Peyer's patch (tissue), 4 donors: ENCODE data around the gene TBL1X.

Experiments
- POLR2A ChIP-seq, 2 donors: fragments of 450-650 bp; IDR thresholded peaks; one replicate each; pipeline ENCODE4 v1.5.1; 2017; ENCODE audit warnings: antibody characterized with exemption in 2 of 2, mild to moderate bottlenecking in 2 of 2, moderate library complexity in 2 of 2
- TF ChIP-seq, protein P1 (sequence below), 6 experiments: fragments of 450-650 bp in 4 of 6; fragments of 200-600 bp in 2 of 6; sonication (generic) in 1 of 6; IDR thresholded peaks; one replicate each; pipeline ENCODE4 v1.5.1; 2017 to 2019; ENCODE audit warnings: antibody characterized with exemption in 6 of 6, mild to moderate bottlenecking in 3 of 6, moderate library complexity in 1 of 6

DNA sequence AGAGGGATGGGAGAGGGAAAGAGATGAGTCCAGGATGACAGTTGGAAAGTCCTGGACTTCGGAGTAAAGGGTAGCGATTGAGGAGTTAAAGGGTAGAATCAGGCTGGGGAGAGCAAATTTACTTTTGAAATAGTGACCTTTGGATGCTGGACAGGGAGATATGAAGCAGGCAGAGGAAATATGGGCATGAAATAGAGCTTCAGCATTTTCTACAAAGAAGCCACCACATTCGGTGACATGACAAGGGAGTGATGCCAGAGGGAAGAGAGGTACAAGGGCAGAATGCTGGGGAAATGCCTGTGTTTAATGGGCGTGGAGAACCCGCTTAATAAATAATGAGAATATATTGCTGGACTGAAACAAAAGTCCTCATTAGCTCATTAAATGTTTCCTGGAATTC is 92.7 kb downstream of the TBL1X start:
- TF ChIP-seq, protein P1, sequence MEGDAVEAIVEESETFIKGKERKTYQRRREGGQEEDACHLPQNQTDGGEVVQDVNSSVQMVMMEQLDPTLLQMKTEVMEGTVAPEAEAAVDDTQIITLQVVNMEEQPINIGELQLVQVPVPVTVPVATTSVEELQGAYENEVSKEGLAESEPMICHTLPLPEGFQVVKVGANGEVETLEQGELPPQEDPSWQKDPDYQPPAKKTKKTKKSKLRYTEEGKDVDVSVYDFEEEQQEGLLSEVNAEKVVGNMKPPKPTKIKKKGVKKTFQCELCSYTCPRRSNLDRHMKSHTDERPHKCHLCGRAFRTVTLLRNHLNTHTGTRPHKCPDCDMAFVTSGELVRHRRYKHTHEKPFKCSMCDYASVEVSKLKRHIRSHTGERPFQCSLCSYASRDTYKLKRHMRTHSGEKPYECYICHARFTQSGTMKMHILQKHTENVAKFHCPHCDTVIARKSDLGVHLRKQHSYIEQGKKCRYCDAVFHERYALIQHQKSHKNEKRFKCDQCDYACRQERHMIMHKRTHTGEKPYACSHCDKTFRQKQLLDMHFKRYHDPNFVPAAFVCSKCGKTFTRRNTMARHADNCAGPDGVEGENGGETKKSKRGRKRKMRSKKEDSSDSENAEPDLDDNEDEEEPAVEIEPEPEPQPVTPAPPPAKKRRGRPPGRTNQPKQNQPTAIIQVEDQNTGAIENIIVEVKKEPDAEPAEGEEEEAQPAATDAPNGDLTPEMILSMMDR (IDR thresholded peaks at IDR 0.05), result no peak
- no peak for TF ChIP-seq POLR2A (IDR thresholded peaks at IDR 0.05)
